ENCODE results near the gene PCGF2.

PCGF2 gene

DNA sequence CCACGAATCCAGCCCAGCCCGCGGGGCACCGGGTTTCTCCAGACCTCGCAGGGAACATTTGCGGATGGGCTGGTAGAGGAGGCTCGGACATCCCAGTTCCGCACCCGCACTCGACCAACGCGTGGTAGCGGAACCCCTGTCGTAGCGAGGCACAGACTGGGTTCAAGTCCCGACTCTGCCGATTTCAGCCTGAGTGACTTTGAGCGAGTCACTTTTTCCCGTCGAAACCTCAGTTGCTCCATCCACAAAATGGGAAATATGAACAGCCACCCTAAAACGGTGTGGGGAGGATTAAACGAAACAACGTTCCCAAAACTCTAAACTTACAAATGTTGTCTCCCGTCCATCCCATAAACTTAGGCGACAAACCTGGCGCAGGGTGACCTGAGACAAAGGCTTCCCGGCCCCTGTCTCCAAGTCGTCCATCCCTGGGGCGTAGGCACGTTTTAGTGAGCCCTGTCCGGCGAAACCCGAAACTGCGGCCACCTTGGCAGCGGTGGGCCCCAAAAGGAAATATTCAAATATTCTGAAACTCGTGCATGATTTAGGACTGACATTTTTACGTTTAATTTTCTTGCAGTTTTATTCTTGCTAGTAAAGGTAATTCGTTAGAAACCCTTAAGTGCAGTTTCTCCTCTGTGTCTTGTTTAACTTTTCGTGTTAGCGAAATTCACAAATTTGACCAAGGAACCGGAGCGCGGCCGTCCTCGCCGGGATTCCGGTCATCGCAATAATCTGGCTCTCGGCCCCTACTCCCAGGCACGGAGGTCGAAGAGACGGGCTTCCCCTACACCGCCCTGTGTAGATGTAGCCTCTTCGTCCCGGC, 45.0 kb downstream of the PCGF2 start:
- Histone ChIP-seq H3K4me2 (ENCODE audit: low read length) (peak overlapping the region; percentile 94), H2AFZ (ENCODE audit: low read length) (no peak overlapping the region), H3K4me3 (ENCODE audit: low read depth, low read length, poor library complexity, severe bottlenecking) (peak overlapping the region; percentile 95), H3K36me3 (ENCODE audit: insufficient read depth, low read length) (peaks cover 9% of the 10 kb centered on the region), H3K27me3 (ENCODE audit: insufficient read depth, low read length) (peaks cover 4% of the 10 kb centered on the region; the same call in 1 of the 2 replicates), H3F3A (ENCODE audit: insufficient read depth, low read length) (peaks cover 7% of the 10 kb centered on the region; the same call in 1 of the 2 replicates), H3K4me1 (ENCODE audit: insufficient read depth, low read length, severe bottlenecking) (peaks cover 39% of the 10 kb centered on the region), H3K9me3 (ENCODE audit: low read length) (no peaks in the 10 kb centered on the region), H3K79me2 (ENCODE audit: insufficient read depth, low read length) (0 out of 2 replicates have a peak, but pooled peaks cover 4% of the 10 kb centered on the region), H3K9me2 (ENCODE audit: low read depth, low read length) (no peaks in the 10 kb centered on the region), H4K20me1 (ENCODE audit: insufficient read depth, low read length) (no peaks in the 10 kb centered on the region), H3K27ac (ENCODE audit: low read depth, low read length, poor library complexity, severe bottlenecking) (peak overlapping the region; percentile 90), H3K9ac (ENCODE audit: low read length) (peak overlapping the region; percentile 93)
- TF ChIP-seq, protein P1, sequence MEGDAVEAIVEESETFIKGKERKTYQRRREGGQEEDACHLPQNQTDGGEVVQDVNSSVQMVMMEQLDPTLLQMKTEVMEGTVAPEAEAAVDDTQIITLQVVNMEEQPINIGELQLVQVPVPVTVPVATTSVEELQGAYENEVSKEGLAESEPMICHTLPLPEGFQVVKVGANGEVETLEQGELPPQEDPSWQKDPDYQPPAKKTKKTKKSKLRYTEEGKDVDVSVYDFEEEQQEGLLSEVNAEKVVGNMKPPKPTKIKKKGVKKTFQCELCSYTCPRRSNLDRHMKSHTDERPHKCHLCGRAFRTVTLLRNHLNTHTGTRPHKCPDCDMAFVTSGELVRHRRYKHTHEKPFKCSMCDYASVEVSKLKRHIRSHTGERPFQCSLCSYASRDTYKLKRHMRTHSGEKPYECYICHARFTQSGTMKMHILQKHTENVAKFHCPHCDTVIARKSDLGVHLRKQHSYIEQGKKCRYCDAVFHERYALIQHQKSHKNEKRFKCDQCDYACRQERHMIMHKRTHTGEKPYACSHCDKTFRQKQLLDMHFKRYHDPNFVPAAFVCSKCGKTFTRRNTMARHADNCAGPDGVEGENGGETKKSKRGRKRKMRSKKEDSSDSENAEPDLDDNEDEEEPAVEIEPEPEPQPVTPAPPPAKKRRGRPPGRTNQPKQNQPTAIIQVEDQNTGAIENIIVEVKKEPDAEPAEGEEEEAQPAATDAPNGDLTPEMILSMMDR (IDR thresholded peaks at IDR 0.05; ENCODE audit: low read length): no peak
- no peak for TF ChIP-seq EZH2 (IDR thresholded peaks at IDR 0.05; ENCODE audit: borderline replicate concordance, low read length)

DNA sequence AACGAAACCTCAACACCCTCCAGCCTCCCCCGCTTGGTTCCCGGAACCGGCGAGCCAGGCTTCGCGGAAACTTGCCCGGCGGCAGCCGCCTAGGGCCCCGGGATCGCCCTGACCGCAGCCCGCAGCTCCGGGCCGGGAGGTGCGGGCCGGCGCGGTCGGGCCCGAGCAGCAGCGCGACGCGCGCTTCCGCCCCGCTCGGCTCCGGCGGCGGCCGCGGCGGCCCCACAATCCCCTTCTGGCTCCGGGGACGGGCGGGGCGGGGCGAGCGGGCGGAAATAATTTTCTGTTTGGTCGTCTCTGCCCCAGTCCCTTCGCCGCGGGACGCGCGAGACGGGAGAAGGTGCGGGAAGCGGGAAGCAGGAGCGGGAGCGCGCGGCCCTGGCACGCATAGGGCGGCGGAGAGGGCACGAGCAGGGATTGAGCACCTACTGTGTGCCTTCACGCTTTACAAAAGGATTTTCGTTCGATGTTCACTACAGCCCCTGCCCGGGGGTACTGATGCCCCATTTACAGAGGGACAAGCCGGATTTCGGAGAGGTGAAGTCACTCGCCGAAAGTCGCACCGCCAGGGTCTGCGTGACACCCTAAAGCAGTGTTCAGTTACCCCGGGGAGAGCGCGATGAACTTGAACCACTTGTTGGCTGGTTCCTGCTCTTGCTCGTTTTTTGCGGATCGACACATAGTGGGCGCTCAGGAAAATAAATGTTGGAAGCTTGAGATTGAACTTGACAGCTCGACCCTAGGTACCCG, 45.8 kb downstream of the PCGF2 start:
- Histone ChIP-seq H3K4me2 (ENCODE audit: low read length) (peak overlapping the region; percentile 94), H3K27me3 (ENCODE audit: insufficient read depth, low read length) (peaks cover 4% of the 10 kb centered on the region; the same call in 1 of the 2 replicates), H3K9ac (ENCODE audit: low read length) (peak overlapping the region; percentile 93), H3K36me3 (ENCODE audit: insufficient read depth, low read length) (peaks cover 2% of the 10 kb centered on the region), H3K27ac (ENCODE audit: low read depth, low read length, poor library complexity, severe bottlenecking) (peak overlapping the region; percentile 90), H4K20me1 (ENCODE audit: insufficient read depth, low read length) (no peaks in the 10 kb centered on the region), H3K79me2 (ENCODE audit: insufficient read depth, low read length) (0 out of 2 replicates have a peak, but pooled peaks cover 4% of the 10 kb centered on the region), H3K9me2 (ENCODE audit: low read depth, low read length) (no peaks in the 10 kb centered on the region), H2AFZ (ENCODE audit: low read length) (no peak overlapping the region), H3K9me3 (ENCODE audit: low read length) (no peaks in the 10 kb centered on the region), H3K4me3 (ENCODE audit: low read depth, low read length, poor library complexity, severe bottlenecking) (peak overlapping the region; percentile 95), H3K4me1 (ENCODE audit: insufficient read depth, low read length, severe bottlenecking) (peaks cover 37% of the 10 kb centered on the region), H3F3A (ENCODE audit: insufficient read depth, low read length) (peaks cover 7% of the 10 kb centered on the region; the same call in 1 of the 2 replicates)
- TF ChIP-seq, protein P1 (IDR thresholded peaks at IDR 0.05; ENCODE audit: low read length): no peak
- no peak for TF ChIP-seq EZH2 (IDR thresholded peaks at IDR 0.05; ENCODE audit: borderline replicate concordance, low read length)

DNA sequence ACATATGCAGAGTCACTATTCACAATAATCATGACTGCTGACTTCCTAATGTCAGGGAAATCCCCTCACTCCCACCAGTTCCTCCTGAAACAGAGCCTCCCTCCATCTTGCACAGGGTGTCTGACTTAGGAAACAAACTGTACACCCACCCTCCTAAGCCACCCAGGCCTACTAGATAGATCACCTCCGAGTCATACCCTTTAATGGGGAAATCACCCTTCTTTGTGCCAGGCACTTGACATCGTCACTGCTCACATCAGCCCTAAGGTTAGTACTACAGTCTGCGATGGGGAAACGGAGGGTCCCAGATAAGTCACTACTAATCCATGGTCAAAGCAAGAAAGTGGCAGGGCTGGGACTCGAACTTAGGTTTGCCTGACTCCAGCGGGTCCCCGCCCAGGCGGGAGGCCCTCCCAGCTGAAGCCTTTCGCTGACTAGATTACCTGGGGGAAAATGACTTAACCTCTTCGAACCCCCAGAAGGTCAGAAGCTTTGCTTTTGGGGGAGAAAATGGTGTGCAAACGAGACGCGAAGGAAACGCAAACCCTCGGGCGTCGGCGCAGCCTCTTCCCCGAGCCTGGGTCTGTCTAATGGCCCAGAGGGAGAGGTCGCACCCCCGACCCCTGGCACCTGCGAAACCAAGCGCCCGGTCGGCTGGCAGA, 46.5 kb downstream of the PCGF2 start:
- Histone ChIP-seq H3K9me3 (ENCODE audit: low read length) (no peaks in the 10 kb centered on the region), H3K9ac (ENCODE audit: low read length) (peak overlapping the region; percentile 68), H2AFZ (ENCODE audit: low read length) (peak overlapping the region; percentile 20; the same call in 1 of the 2 replicates), H3K4me1 (ENCODE audit: insufficient read depth, low read length, severe bottlenecking) (peaks cover 30% of the 10 kb centered on the region), H3K79me2 (ENCODE audit: insufficient read depth, low read length) (0 out of 2 replicates have a peak, but pooled peaks cover 4% of the 10 kb centered on the region), H3K9me2 (ENCODE audit: low read depth, low read length) (no peaks in the 10 kb centered on the region), H3F3A (ENCODE audit: insufficient read depth, low read length) (peaks cover 7% of the 10 kb centered on the region; the same call in 1 of the 2 replicates), H3K4me3 (ENCODE audit: low read depth, low read length, poor library complexity, severe bottlenecking) (peak overlapping the region; percentile 95), H3K4me2 (ENCODE audit: low read length) (peak overlapping the region; percentile 73), H4K20me1 (ENCODE audit: insufficient read depth, low read length) (no peaks in the 10 kb centered on the region), H3K27me3 (ENCODE audit: insufficient read depth, low read length) (peaks cover 4% of the 10 kb centered on the region; the same call in 1 of the 2 replicates), H3K36me3 (ENCODE audit: insufficient read depth, low read length) (no peaks in the 10 kb centered on the region; the same call in 1 of the 2 replicates), H3K27ac (ENCODE audit: low read depth, low read length, poor library complexity, severe bottlenecking) (peak overlapping the region; percentile 79)
- TF ChIP-seq, protein P1 (IDR thresholded peaks at IDR 0.05; ENCODE audit: low read length): no peak
- no peak for TF ChIP-seq EZH2 (IDR thresholded peaks at IDR 0.05; ENCODE audit: borderline replicate concordance, low read length)

Measured in OCI-LY1 (cell line).